HepG2 (cell line): Measurements from ENCODE around the gene AFDN. TPM values are rescaled to one million over a fixed set of nuclear protein-coding genes. Genes with fewer than 3 reads are reported as not detected.

Experiments used
- BCL6 ChIP-seq: IDR thresholded peaks from 2 replicates; pipeline ENCODE4 v1.6.1; 2016; ENCODE audit warnings: missing genetic modification reagents, missing compliant biosample characterization
- ERF ChIP-seq: IDR thresholded peaks from 2 replicates; pipeline ENCODE4 v1.6.1; 2018; ENCODE audit warnings: missing biosample characterization, missing genetic modification reagents
- JUN ChIP-seq: sonication (generic); formaldehyde crosslinking; IDR thresholded peaks from 2 replicates; pipeline ENCODE4 v1.4.0; 2020; ENCODE audit warnings: mild to moderate bottlenecking, missing genetic modification reagents
- NCOA1 ChIP-seq: sonication (generic); formaldehyde crosslinking; IDR thresholded peaks from 2 replicates; pipeline ENCODE4 v1.9.0; 2021; ENCODE audit warnings: missing genetic modification reagents
- PATZ1 ChIP-seq: sonication (generic); formaldehyde crosslinking; IDR thresholded peaks from 2 replicates; pipeline ENCODE4 v1.4.0; 2020; ENCODE audit warnings: missing genetic modification reagents
- RCOR2 ChIP-seq: IDR thresholded peaks from 2 replicates; pipeline ENCODE4 v1.6.1; 2016; ENCODE audit warnings: missing biosample characterization, missing genetic modification reagents
- SAP130 ChIP-seq: IDR thresholded peaks from 2 replicates; pipeline ENCODE4 v1.6.1; 2016; ENCODE audit warnings: low read depth
- SOX13 ChIP-seq, 3 experiments: fragments of 450-650 bp in 1 of 3; sonication (generic) in 1 of 3; formaldehyde crosslinking in 1 of 3; IDR thresholded peaks in 2 of 3; conservative IDR thresholded peaks in 1 of 3; 2 replicates each; pipeline versions ENCODE4 v1.5.0 to v1.6.1; 2016 to 2020; ENCODE audit warnings: antibody characterized with exemption in 1 of 3, mild to moderate bottlenecking in 1 of 3, missing compliant biosample characterization in 1 of 3, missing genetic modification reagents in 1 of 3, moderate library complexity in 1 of 3
- SP5 ChIP-seq: IDR thresholded peaks from 2 replicates; pipeline ENCODE4 v1.6.1; 2016; ENCODE audit warnings: low read depth, borderline replicate concordance
- TEAD3 ChIP-seq: optimal IDR thresholded peaks from 2 replicates; pipeline ENCODE3; 2016; ENCODE audit warnings: borderline replicate concordance
- U2AF1 ChIP-seq: fragments of 200-400 bp; formaldehyde crosslinking; optimal IDR thresholded peaks from 2 replicates; pipeline ENCODE3; 2017; ENCODE audit warnings: mild to moderate bottlenecking, low read depth, low read length
- ZBTB4 ChIP-seq: sonication (generic); formaldehyde crosslinking; IDR thresholded peaks from 2 replicates; pipeline ENCODE4 v1.4.0; 2020; ENCODE audit warnings: missing genetic modification reagents, mild to moderate bottlenecking, borderline replicate concordance
- ZBTB7B ChIP-seq: sonication (generic); formaldehyde crosslinking; IDR thresholded peaks from 2 replicates; pipeline ENCODE4 v1.4.0; 2020; ENCODE audit warnings: missing genetic modification reagents
- ZNF225 ChIP-seq: sonication (generic); formaldehyde crosslinking; IDR thresholded peaks from 2 replicates; pipeline ENCODE4 v1.4.0; 2020; ENCODE audit warnings: mild to moderate bottlenecking, missing genetic modification reagents
- ZNF34 ChIP-seq: sonication (generic); formaldehyde crosslinking; IDR thresholded peaks from 2 replicates; pipeline ENCODE4 v1.4.0; 2020; ENCODE audit warnings: mild to moderate bottlenecking, missing genetic modification reagents, borderline replicate concordance
- polyA plus RNA-seq, 8 experiments: library from polyadenylated mRNA; depleted of rRNA in 3 of 8; stranded (reverse) in 7 of 8; unstranded in 1 of 8; fragments of >200 nt; fragmentation: Illumina TruSeq in 4 of 8; extraction: Trizol in 4 of 8; gene quantifications; 2 replicates each; pipeline versions ENCODE4 v1.2.1 to v1.2.3, GENCODE V29; 2011 to 2016; ENCODE audit warnings: low read depth in 4 of 8, missing spikeins in 1 of 8, mixed read lengths in 1 of 8; ENCODE audit not compliant: insufficient read depth in 1 of 8
- total RNA-seq, 5 experiments: library from RNA; depleted of rRNA; stranded (reverse); fragments of >200 nt; fragmentation: Illumina TruSeq; extraction: Trizol; gene quantifications; 2 replicates each; pipeline ENCODE4 v1.2.3, GENCODE V29; 2016; ENCODE audit warnings: low read depth in 1 of 5
- TF ChIP-seq, protein P1 (sequence below): sonication (generic); formaldehyde crosslinking; IDR thresholded peaks from 2 replicates; pipeline ENCODE4 v1.5.1; 2020; ENCODE audit warnings: mild to moderate bottlenecking, missing genetic modification reagents, borderline replicate concordance

AFDN gene
- total and polyA plus RNA-seq, 2 of the 13 experiments (the other 11 are each of a cell fraction or from before 2014, with no cell fraction given) = 136 to 151 TPM

DNA sequence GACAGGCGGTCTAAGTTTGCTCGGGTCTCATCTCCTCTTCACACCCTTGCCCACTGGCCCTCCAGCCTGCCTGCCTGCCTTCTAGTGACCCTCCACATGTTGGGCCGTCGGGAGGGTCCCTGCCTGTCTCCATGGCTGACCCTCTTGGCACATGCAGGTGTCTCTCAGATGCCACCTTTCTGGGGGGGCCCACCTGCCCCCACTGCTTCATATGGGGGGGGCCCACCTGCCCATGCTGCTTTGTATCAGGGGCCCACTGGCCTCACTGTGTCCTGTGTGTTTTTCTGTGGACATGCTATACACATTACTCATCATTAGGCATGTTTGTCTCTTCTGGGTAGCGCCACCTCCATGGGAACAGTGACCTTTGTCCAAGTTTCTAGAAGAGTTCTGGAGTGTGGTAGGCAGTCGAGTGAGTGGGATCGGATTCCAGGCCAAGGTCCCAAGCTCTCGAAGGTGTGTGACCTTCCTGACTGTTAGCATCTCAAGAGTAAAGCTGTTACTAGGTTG, 130.3 kb downstream of the AFDN start (continued):
- no peak for TF ChIP-seq ZNF34 (CRISPR knock-in tag)
- TF ChIP-seq JUN (CRISPR knock-in tag) = peak; percentile 81
- TF ChIP-seq, protein P1, sequence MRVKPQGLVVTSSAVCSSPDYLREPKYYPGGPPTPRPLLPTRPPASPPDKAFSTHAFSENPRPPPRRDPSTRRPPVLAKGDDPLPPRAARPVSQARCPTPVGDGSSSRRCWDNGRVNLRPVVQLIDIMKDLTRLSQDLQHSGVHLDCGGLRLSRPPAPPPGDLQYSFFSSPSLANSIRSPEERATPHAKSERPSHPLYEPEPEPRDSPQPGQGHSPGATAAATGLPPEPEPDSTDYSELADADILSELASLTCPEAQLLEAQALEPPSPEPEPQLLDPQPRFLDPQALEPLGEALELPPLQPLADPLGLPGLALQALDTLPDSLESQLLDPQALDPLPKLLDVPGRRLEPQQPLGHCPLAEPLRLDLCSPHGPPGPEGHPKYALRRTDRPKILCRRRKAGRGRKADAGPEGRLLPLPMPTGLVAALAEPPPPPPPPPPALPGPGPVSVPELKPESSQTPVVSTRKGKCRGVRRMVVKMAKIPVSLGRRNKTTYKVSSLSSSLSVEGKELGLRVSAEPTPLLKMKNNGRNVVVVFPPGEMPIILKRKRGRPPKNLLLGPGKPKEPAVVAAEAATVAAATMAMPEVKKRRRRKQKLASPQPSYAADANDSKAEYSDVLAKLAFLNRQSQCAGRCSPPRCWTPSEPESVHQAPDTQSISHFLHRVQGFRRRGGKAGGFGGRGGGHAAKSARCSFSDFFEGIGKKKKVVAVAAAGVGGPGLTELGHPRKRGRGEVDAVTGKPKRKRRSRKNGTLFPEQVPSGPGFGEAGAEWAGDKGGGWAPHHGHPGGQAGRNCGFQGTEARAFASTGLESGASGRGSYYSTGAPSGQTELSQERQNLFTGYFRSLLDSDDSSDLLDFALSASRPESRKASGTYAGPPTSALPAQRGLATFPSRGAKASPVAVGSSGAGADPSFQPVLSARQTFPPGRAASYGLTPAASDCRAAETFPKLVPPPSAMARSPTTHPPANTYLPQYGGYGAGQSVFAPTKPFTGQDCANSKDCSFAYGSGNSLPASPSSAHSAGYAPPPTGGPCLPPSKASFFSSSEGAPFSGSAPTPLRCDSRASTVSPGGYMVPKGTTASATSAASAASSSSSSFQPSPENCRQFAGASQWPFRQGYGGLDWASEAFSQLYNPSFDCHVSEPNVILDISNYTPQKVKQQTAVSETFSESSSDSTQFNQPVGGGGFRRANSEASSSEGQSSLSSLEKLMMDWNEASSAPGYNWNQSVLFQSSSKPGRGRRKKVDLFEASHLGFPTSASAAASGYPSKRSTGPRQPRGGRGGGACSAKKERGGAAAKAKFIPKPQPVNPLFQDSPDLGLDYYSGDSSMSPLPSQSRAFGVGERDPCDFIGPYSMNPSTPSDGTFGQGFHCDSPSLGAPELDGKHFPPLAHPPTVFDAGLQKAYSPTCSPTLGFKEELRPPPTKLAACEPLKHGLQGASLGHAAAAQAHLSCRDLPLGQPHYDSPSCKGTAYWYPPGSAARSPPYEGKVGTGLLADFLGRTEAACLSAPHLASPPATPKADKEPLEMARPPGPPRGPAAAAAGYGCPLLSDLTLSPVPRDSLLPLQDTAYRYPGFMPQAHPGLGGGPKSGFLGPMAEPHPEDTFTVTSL (CRISPR knock-in tag) = 0 out of 2 replicates have a peak, but pooled peaks have one; percentile 29
- peak; percentile 22; the same call in 1 of the 2 replicates for TF ChIP-seq SAP130 (CRISPR knock-in tag)
- no peak for TF ChIP-seq ZBTB4 (CRISPR knock-in tag)
- 0 out of 2 replicates have a peak, but pooled peaks have one; percentile 69 for TF ChIP-seq RCOR2 (CRISPR knock-in tag)
- peak; percentile 66 for TF ChIP-seq U2AF1
- no peak for TF ChIP-seq NCOA1
- TF ChIP-seq ERF (CRISPR knock-in tag) = 0 out of 2 replicates have a peak, but pooled peaks have one; percentile 19
- peak; percentile 64 for TF ChIP-seq TEAD3
- TF ChIP-seq BCL6 (CRISPR knock-in tag) = peak; percentile 55
- TF ChIP-seq ZBTB7B (CRISPR knock-in tag) = peak; percentile 39; the same call in 1 of the 2 replicates
- TF ChIP-seq SP5 (CRISPR knock-in tag) = no peak
- no peak for TF ChIP-seq SOX13 (IDR thresholded peaks at IDR 0.05)
- peak in 1 of 2 experiments; percentile 36; a peak in 1 of 4 replicates for TF ChIP-seq SOX13 (CRISPR knock-in tag; conservative IDR thresholded peaks at IDR 0.05 in 1 of 2, IDR thresholded peaks at IDR 0.05 in 1 of 2)
- 0 out of 2 replicates have a peak, but pooled peaks have one; percentile 34 for TF ChIP-seq ZNF225 (CRISPR knock-in tag)
- TF ChIP-seq PATZ1 (CRISPR knock-in tag) = peak; percentile 96
